Measurements from ENCODE around the gene THY1. TPM values are rescaled to one million over a fixed set of nuclear protein-coding genes. Genes with fewer than 3 reads are reported as not detected.

The THY1 gene
- total RNA-seq, 2 experiments from 2014 or later, result not detected

GRCh38 chr11:119368121-119369034 is 54.6 kb downstream of the THY1 start:
- peak overlapping the region; percentile 61 for H3K4me2 ChIP-seq (ENCODE audit: low read length)
- H2AFZ ChIP-seq (ENCODE audit: low read length), result no peak overlapping the region
- H3K79me2 ChIP-seq (ENCODE audit: insufficient read depth, low read depth, low read length), result peaks cover 4% of the 10 kb centered on the region
- no TSS peak for BruUV-seq (replicated peaks)
- intact Hi-C loops (cut with micrococcal nuclease; ENCODE audit: unreplicated experiment), result no loop called here
- peak overlapping the region; percentile 52 for H3K27ac ChIP-seq (ENCODE audit: low read depth, low read length, poor library complexity, severe bottlenecking)
- no peak for TF ChIP-seq EZH2phosphoT487 (IDR thresholded peaks at IDR 0.05; ENCODE audit: borderline replicate concordance, low read depth, low read length)
- H3K4me1 ChIP-seq (ENCODE audit: insufficient read depth, low read length, poor library complexity, severe bottlenecking), result peaks cover 85% of the 10 kb centered on the region
- peak overlapping the region; percentile 20 for H3K4me3 ChIP-seq (ENCODE audit: low read depth, low read length, poor library complexity, severe bottlenecking)
- DNase-seq (ENCODE audit: low spot score), result no peak
- no peaks in the 10 kb centered on the region for H3K36me3 ChIP-seq (ENCODE audit: insufficient read depth, low read length)
- ChIA-PET CTCF (ENCODE audit: unreplicated experiment) (interaction anchor here (0.6 to 1.3 kb wide), 2 partner anchors 10 to 12 kb away, joined by 4 read pairs; no protein-coding TSS in a partner anchor), POLR2A (interaction anchor here (0.6 to 1.5 kb wide), 4 partner anchors 8 to 314 kb away, joined by 3 to 6 read pairs (median 4); no protein-coding TSS in a partner anchor)
- no peaks in the 10 kb centered on the region for H3K9me3 ChIP-seq (ENCODE audit: low read length)
- H3K9me2 ChIP-seq (ENCODE audit: insufficient read depth, low read length), result no peaks in the 10 kb centered on the region
- no peaks in the 10 kb centered on the region for H4K20me1 ChIP-seq (ENCODE audit: insufficient read depth, low read length)

- TF ChIP-seq EZH2phosphoT487 (IDR thresholded peaks at IDR 0.05; ENCODE audit: borderline replicate concordance, low read depth, low read length) (no peak), CTCF (conservative IDR thresholded peaks at IDR 0.05; ENCODE audit: low read length) (no peak)
- Histone ChIP-seq H3K4me2 (ENCODE audit: low read length) (peak overlapping the region; percentile 61), H3K36me3 (ENCODE audit: insufficient read depth, low read length) (no peaks in the 10 kb centered on the region), H4K20me1 (ENCODE audit: insufficient read depth, low read length) (no peaks in the 10 kb centered on the region), H3K79me2 (ENCODE audit: insufficient read depth, low read depth, low read length) (peaks cover 11% of the 10 kb centered on the region), H3K4me1 (ENCODE audit: insufficient read depth, low read length, poor library complexity, severe bottlenecking) (peaks cover 81% of the 10 kb centered on the region), H3K9me2 (ENCODE audit: insufficient read depth, low read length) (no peaks in the 10 kb centered on the region), H2AFZ (ENCODE audit: low read length) (no peak overlapping the region), H3K9me3 (ENCODE audit: low read length) (no peaks in the 10 kb centered on the region), H3K4me3 (ENCODE audit: low read depth, low read length, poor library complexity, severe bottlenecking) (peak overlapping the region; percentile 20), H3K27ac (ENCODE audit: low read depth, low read length, poor library complexity, severe bottlenecking) (peak overlapping the region; percentile 52)
- CTCF ChIA-PET (ENCODE audit: unreplicated experiment), result interaction anchor here (1.0 kb wide), 1 partner anchor 9 kb away, joined by 3 read pairs; no protein-coding TSS in a partner anchor
- DNase-seq (ENCODE audit: low spot score), result peak; percentile 77
- POLR2A ChIA-PET, result interaction anchor here (0.6 to 1.5 kb wide), 5 partner anchors 9 to 313 kb away, joined by 3 to 6 read pairs (median 3); no protein-coding TSS in a partner anchor
- no TSS peak for BruUV-seq (replicated peaks)
- intact Hi-C loops (cut with micrococcal nuclease; ENCODE audit: unreplicated experiment), result no loop called here
Observed at GRCh38 chr11:119367661-119368120, 55.3 kb downstream of the THY1 start.

Small RNAs within 50 kb of the gene (small RNA-seq; reads per million reads assigned to genes)
- not detected for gene AP003396.4

Other genes starting within 250 kb of the THY1 start
- gene NHERF4, start 237.7 kb downstream of the THY1 start, total RNA-seq (2014; rRNA removed; shearing (Covaris generic)), result not detected in 2 replicates
- not detected in 2 replicates for gene NHERF4, start 237.7 kb downstream of the THY1 start, total RNA-seq (2022)
- 19.1 and 19.2 TPM in 2 replicates for gene CBL, start 216.8 kb downstream of the THY1 start, total RNA-seq (2014; rRNA removed; shearing (Covaris generic))
- 58.9 and 59.1 TPM in 2 replicates for gene CBL, start 216.8 kb downstream of the THY1 start, total RNA-seq (2022)
- gene MCAM, start 106.0 kb downstream of the THY1 start, total RNA-seq (2014; rRNA removed; shearing (Covaris generic)), result 0.69 and 2.6 TPM in 2 replicates
- gene MCAM, start 106.0 kb downstream of the THY1 start, total RNA-seq (2022), result 1.3 and 3.2 TPM in 2 replicates
- 11.7 and 13.9 TPM in 2 replicates for gene RNF26, start 88.6 kb downstream of the THY1 start, total RNA-seq (2014; rRNA removed; shearing (Covaris generic))
- gene RNF26, start 88.6 kb downstream of the THY1 start, total RNA-seq (2022), result 52.5 and 56.2 TPM in 2 replicates
- gene C1QTNF5, start 82.3 kb downstream of the THY1 start, total RNA-seq (2014; rRNA removed; shearing (Covaris generic)), result not detected in 2 replicates
- not detected in 2 replicates for gene C1QTNF5, start 82.3 kb downstream of the THY1 start, total RNA-seq (2022)
- not detected in 2 replicates for gene MFRP, start 76.5 kb downstream of the THY1 start, total RNA-seq (2014; rRNA removed; shearing (Covaris generic))
- not detected in 2 replicates for gene MFRP, start 76.5 kb downstream of the THY1 start, total RNA-seq (2022)
- gene USP2, start 41.5 kb downstream of the THY1 start, total RNA-seq (2014; rRNA removed; shearing (Covaris generic)), result 4.3 and 10.6 TPM in 2 replicates
- gene USP2, start 41.5 kb downstream of the THY1 start, total RNA-seq (2022), result 20.6 and 24.5 TPM in 2 replicates

Measured in OCI-LY7 (cell line).